HUES48 (cell line): ENCODE measurements around the gene NOLC1.

Source experiments
- H3K27ac ChIP-seq: one replicate; pipeline ENCODE4 v1.7.0; 2013; ENCODE audit warnings: low read depth, low read length, inconsistent platforms
- H3K27me3 ChIP-seq: 2 replicates; pipeline ENCODE4 v1.6.1; 2013; ENCODE audit warnings: mild to moderate bottlenecking, low read length; ENCODE audit not compliant: control insufficient read depth, insufficient read depth
- H3K36me3 ChIP-seq: 2 replicates; pipeline ENCODE4 v1.6.1; 2013; ENCODE audit warnings: low read length; ENCODE audit not compliant: control insufficient read depth, insufficient read depth
- H3K4me1 ChIP-seq: 2 replicates; pipeline ENCODE4 v1.6.1; 2013; ENCODE audit warnings: mild to moderate bottlenecking, low read length; ENCODE audit not compliant: control insufficient read depth, insufficient read depth
- H3K4me3 ChIP-seq: 2 replicates; pipeline ENCODE4 v1.5.1; 2013; ENCODE audit warnings: mild to moderate bottlenecking, low read depth, low read length
- H3K9ac ChIP-seq: 2 replicates; pipeline ENCODE4 v1.6.1; 2013; ENCODE audit warnings: mild to moderate bottlenecking, low read depth, low read length, moderate library complexity
- H3K9me3 ChIP-seq: 2 replicates; pipeline ENCODE4 v1.6.1; 2013; ENCODE audit warnings: low read length; ENCODE audit not compliant: control insufficient read depth, insufficient read depth

NOLC1 gene

GRCh38 chr10:102115775-102116174 lies 36.4 kb upstream of the NOLC1 start:
- H3K9me3 ChIP-seq = no peaks in the 10 kb centered on the region
- peaks cover 56% of the 10 kb centered on the region for H3K4me1 ChIP-seq
- H3K27me3 ChIP-seq = no peaks in the 10 kb centered on the region
- H3K4me3 ChIP-seq = peak overlapping the region; percentile 49
- H3K36me3 ChIP-seq = peaks cover 11% of the 10 kb centered on the region
- H3K27ac ChIP-seq = peak overlapping the region; percentile 91
- H3K9ac ChIP-seq = no peak overlapping the region

- H3K27me3 ChIP-seq = no peaks in the 10 kb centered on the region
- H3K9ac ChIP-seq = no peak overlapping the region
- H3K4me3 ChIP-seq = no peak overlapping the region
- H3K36me3 ChIP-seq = peaks cover 3% of the 10 kb centered on the region; the same call in 1 of the 2 replicates
- H3K9me3 ChIP-seq = no peaks in the 10 kb centered on the region
- H3K4me1 ChIP-seq = peaks cover 58% of the 10 kb centered on the region
- H3K27ac ChIP-seq = peak overlapping the region; percentile 74
Measured at GRCh38 chr10:102116656-102117055, 35.5 kb upstream of the NOLC1 start.

- Histone ChIP-seq H3K9ac (no peak overlapping the region), H3K4me1 (peaks cover 62% of the 10 kb centered on the region), H3K27ac (peak overlapping the region; percentile 74), H3K9me3 (no peaks in the 10 kb centered on the region), H3K36me3 (no peaks in the 10 kb centered on the region), H3K4me3 (peak overlapping the region; percentile 45), H3K27me3 (no peaks in the 10 kb centered on the region)
Measured at GRCh38 chr10:102117391-102118159, 34.6 kb upstream of the NOLC1 start.

GRCh38 chr10:102118867-102119266 lies 33.3 kb upstream of the NOLC1 start:
- no peaks in the 10 kb centered on the region for H3K9me3 ChIP-seq
- H3K36me3 ChIP-seq = no peaks in the 10 kb centered on the region
- peaks cover 57% of the 10 kb centered on the region for H3K4me1 ChIP-seq
- H3K9ac ChIP-seq = no peak overlapping the region
- peak overlapping the region; percentile 88 for H3K27ac ChIP-seq
- H3K4me3 ChIP-seq = peak overlapping the region; percentile 81
- no peaks in the 10 kb centered on the region for H3K27me3 ChIP-seq

GRCh38 chr10:102119417-102120141 lies 32.6 kb upstream of the NOLC1 start:
- peaks cover 57% of the 10 kb centered on the region for H3K4me1 ChIP-seq
- H3K27me3 ChIP-seq = no peaks in the 10 kb centered on the region
- peak overlapping the region; percentile 88 for H3K27ac ChIP-seq
- no peaks in the 10 kb centered on the region for H3K36me3 ChIP-seq
- H3K4me3 ChIP-seq = peak overlapping the region; percentile 81
- H3K9ac ChIP-seq = peak overlapping the region; percentile 74; the same call in 1 of the 2 replicates
- no peaks in the 10 kb centered on the region for H3K9me3 ChIP-seq

- Histone ChIP-seq H3K4me1 (peaks cover 53% of the 10 kb centered on the region), H3K27me3 (no peaks in the 10 kb centered on the region), H3K9ac (peak within 1 kb of the TSS; percentile 74), H3K36me3 (no peaks in the 10 kb centered on the region), H3K9me3 (no peaks in the 10 kb centered on the region), H3K4me3 (peak within 1 kb of the TSS; percentile 81), H3K27ac (peak within 1 kb of the TSS; percentile 88)
Measured at GRCh38 chr10:102120142-102120990, 31.8 kb upstream of the NOLC1 start, which contains the start of gene LDB1. TSS of gene LDB1 (minus strand) at chr10:102120368. CDS start at chr10:102120110, 258 bp downstream.

- H3K27ac ChIP-seq = peak overlapping the region; percentile 88
Measured at GRCh38 chr10:102120991-102121738, 31.0 kb upstream of the NOLC1 start.

GRCh38 chr10:102121739-102122372 lies 30.3 kb upstream of the NOLC1 start:
- Histone ChIP-seq H3K9me3 (no peaks in the 10 kb centered on the region), H3K9ac (peak overlapping the region; percentile 31), H3K4me1 (peaks cover 40% of the 10 kb centered on the region), H3K4me3 (peak overlapping the region; percentile 81), H3K27me3 (no peaks in the 10 kb centered on the region), H3K36me3 (no peaks in the 10 kb centered on the region), H3K27ac (peak overlapping the region; percentile 88)

More at GRCh38 chr10:102120991-102121738, 31.0 kb upstream of the NOLC1 start:
- Histone ChIP-seq H3K9ac (peak overlapping the region; percentile 74), H3K9me3 (no peaks in the 10 kb centered on the region), H3K36me3 (no peaks in the 10 kb centered on the region), H3K4me3 (peak overlapping the region; percentile 81), H3K4me1 (peaks cover 46% of the 10 kb centered on the region), H3K27me3 (no peaks in the 10 kb centered on the region)

- H3K9me3 ChIP-seq = no peaks in the 10 kb centered on the region
- H3K36me3 ChIP-seq = no peaks in the 10 kb centered on the region
- H3K4me1 ChIP-seq = peaks cover 34% of the 10 kb centered on the region
- H3K27me3 ChIP-seq = no peaks in the 10 kb centered on the region
- H3K9ac ChIP-seq = 0 out of 2 replicates have a peak overlapping the region, but pooled peaks have one; percentile 28
- H3K4me3 ChIP-seq = peak overlapping the region; percentile 81
- H3K27ac ChIP-seq = peak overlapping the region; percentile 88
Measured at GRCh38 chr10:102122450-102122849, 29.7 kb upstream of the NOLC1 start.

GRCh38 chr10:102123223-102123622 lies 29.0 kb upstream of the NOLC1 start:
- H3K27ac ChIP-seq = no peak overlapping the region
- H3K36me3 ChIP-seq = no peaks in the 10 kb centered on the region
- H3K4me1 ChIP-seq = peaks cover 26% of the 10 kb centered on the region
- H3K9ac ChIP-seq = no peak overlapping the region
- H3K4me3 ChIP-seq = no peak overlapping the region
- H3K27me3 ChIP-seq = no peaks in the 10 kb centered on the region
- no peaks in the 10 kb centered on the region for H3K9me3 ChIP-seq
